Urinary bladder (tissue), 4 donors: ENCODE results near the gene EPN3. TPM values are rescaled to one million over a fixed set of nuclear protein-coding genes. Genes with fewer than 3 reads are reported as not detected.

Experiments
- DNase-seq: peaks from one replicate; pipeline ENCODE4 v3.0.0-alpha.2; 2015; ENCODE audit errors: extremely low spot score
- H3K27ac ChIP-seq: one replicate; pipeline ENCODE4 v1.5.1; 2013; ENCODE audit warnings: low read depth, mild to moderate bottlenecking, moderate library complexity
- H3K36me3 ChIP-seq: one replicate; pipeline ENCODE4 v1.6.1; 2013; ENCODE audit warnings: mild to moderate bottlenecking, moderate library complexity; ENCODE audit not compliant: insufficient read depth
- H3K4me1 ChIP-seq: one replicate; pipeline ENCODE4 v1.6.1; 2013; ENCODE audit warnings: mild to moderate bottlenecking, moderate library complexity; ENCODE audit not compliant: insufficient read depth
- H3K4me3 ChIP-seq: one replicate; pipeline ENCODE4 v1.5.1; 2013; ENCODE audit warnings: low read depth, low read length
- WGBS: extraction: QIAGEN DNeasy Blood & Tissue Kit; methylation state at CpG from one replicate; pipeline ENCODE4 v1.1.7; 2013; 5-methylcytosine and 5-hydroxymethylcytosine counted together
- polyA plus RNA-seq: library from polyadenylated mRNA; stranded (reverse); fragments of 200-250 nt; gene quantifications from one replicate; pipeline ENCODE4 v1.2.3, GENCODE V29; 2013
- total RNA-seq: library from RNA; depleted of rRNA; stranded (reverse); fragments of >200 nt; gene quantifications from one replicate; pipeline ENCODE4 v1.2.3, GENCODE V29; 2014
- donor health status: healthy with polysubstance abuse.
- donor health status: healthy.

Gene EPN3
- total and polyA plus RNA-seq, 2 donors: 4.4 to 5.6 TPM

GRCh38 chr17:50564916-50565315, 32.4 kb downstream of the EPN3 start:
- Histone ChIP-seq H3K36me3 (no peaks in the 10 kb centered on the region), H3K4me1 (no peaks in the 10 kb centered on the region), H3K4me3 (no peak overlapping the region), H3K27ac (no peak overlapping the region)
- no peak for DNase-seq
- 11% methylated on average over 19 of the region's 19 CpGs for WGBS

- no peaks in the 10 kb centered on the region for H3K4me1 ChIP-seq
- no peak overlapping the region for H3K27ac ChIP-seq
- DNase-seq: no peak
- no peaks in the 10 kb centered on the region for H3K36me3 ChIP-seq
- no peak overlapping the region for H3K4me3 ChIP-seq
- 39% methylated on average over 10 of the region's 10 CpGs for WGBS
Measured at GRCh38 chr17:50565402-50566350, 33.1 kb downstream of the EPN3 start.

GRCh38 chr17:50566886-50567285, 34.4 kb downstream of the EPN3 start:
- Histone ChIP-seq H3K36me3 (no peaks in the 10 kb centered on the region), H3K4me1 (no peaks in the 10 kb centered on the region), H3K27ac (no peak overlapping the region), H3K4me3 (no peak overlapping the region)
- WGBS: 43% methylated on average over 2 of the region's 2 CpGs
- no peak for DNase-seq

DNA sequence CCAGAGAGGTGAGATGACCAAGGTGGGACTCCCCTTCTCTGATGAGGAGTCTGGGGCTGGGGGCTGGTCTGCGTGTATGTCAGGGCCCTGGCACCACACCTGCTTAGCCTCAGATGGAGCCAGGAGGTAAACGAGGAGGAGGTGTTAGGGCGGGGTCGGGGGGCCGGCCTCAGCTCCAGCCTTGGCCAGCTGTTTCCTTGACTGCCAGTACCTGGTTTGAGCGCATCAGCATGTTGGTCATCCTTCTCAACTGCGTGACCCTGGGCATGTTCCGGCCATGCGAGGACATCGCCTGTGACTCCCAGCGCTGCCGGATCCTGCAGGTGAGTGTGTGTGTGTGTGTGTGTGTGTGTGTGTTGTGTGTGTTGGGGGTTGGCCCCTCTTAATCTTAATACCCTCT, 36.1 kb downstream of the EPN3 start:
- Histone ChIP-seq H3K4me3 (no peak overlapping the region), H3K4me1 (no peaks in the 10 kb centered on the region), H3K36me3 (no peaks in the 10 kb centered on the region), H3K27ac (no peak overlapping the region)
- no peak for DNase-seq
- 89% methylated on average over 12 of the region's 12 CpGs for WGBS

GRCh38 chr17:50569592-50569991, 37.1 kb downstream of the EPN3 start:
- Histone ChIP-seq H3K36me3 (no peaks in the 10 kb centered on the region), H3K4me1 (no peaks in the 10 kb centered on the region), H3K27ac (no peak overlapping the region), H3K4me3 (no peak overlapping the region)
- DNase-seq: no peak
- WGBS: 97% methylated on average over 7 of the region's 7 CpGs

DNA sequence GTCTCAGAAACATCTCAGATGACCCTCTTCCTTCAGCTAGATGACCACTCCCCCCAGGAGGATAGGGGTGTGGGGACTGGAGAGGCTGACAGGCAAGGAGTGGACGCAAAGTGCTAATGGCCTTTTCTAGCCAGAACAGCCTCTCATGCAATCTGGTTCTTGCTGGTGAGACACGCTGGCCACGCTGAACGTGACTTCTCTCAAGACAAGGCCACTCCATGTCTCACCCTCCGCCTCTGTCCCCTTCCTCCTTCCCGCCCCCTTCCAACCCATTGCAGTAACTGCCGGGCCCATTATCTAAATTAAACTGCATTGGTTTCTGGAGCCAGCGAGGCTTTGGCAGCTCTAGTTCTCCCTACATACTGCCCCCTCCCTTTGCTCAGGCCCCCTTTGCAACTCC, 37.5 kb downstream of the EPN3 start:
- 93% methylated on average over 8 of the region's 8 CpGs for WGBS

GRCh38 chr17:50570528-50570927, 38.0 kb downstream of the EPN3 start:
- 87% methylated on average over 7 of the region's 7 CpGs for WGBS
- DNase-seq: no peak
- Histone ChIP-seq H3K4me1 (no peaks in the 10 kb centered on the region), H3K36me3 (no peaks in the 10 kb centered on the region), H3K4me3 (no peak overlapping the region), H3K27ac (no peak overlapping the region)

More for the DNA sequence above, 37.5 kb downstream of the EPN3 start:
- no peak for DNase-seq
- no peaks in the 10 kb centered on the region for H3K4me1 ChIP-seq
- H3K36me3 ChIP-seq: no peaks in the 10 kb centered on the region
- no peak overlapping the region for H3K27ac ChIP-seq
- H3K4me3 ChIP-seq: no peak overlapping the region

DNA sequence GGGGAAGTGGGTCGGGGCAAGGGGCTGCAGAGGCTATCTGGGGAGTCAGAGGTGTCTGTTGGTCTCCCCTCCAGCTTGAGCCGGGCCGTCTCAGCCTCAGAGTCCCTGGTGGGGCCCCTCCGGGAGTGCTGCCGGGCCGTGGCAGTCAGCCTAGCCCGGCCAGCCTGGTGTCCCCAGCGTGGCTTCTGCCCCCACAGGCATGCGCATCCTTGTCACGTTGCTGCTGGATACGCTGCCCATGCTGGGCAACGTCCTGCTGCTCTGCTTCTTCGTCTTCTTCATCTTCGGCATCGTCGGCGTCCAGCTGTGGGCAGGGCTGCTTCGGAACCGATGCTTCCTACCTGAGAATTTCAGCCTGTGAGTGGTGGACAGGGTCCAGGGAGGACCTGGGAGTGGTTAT, 39.1 kb downstream of the EPN3 start:
- no peak for DNase-seq
- 89% methylated on average over 19 of the region's 19 CpGs for WGBS
- no peak overlapping the region for H3K27ac ChIP-seq
- no peaks in the 10 kb centered on the region for H3K36me3 ChIP-seq
- no peaks in the 10 kb centered on the region for H3K4me1 ChIP-seq
- H3K4me3 ChIP-seq: no peak overlapping the region

DNA sequence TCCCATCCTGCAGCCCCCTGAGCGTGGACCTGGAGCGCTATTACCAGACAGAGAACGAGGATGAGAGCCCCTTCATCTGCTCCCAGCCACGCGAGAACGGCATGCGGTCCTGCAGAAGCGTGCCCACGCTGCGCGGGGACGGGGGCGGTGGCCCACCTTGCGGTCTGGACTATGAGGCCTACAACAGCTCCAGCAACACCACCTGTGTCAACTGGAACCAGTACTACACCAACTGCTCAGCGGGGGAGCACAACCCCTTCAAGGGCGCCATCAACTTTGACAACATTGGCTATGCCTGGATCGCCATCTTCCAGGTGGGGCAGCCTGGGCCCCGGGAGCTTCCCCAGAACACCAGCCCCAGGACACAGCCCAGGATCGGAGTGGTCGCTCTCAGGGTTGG, 40.0 kb downstream of the EPN3 start:
- no peak for DNase-seq
- no peak overlapping the region for H3K27ac ChIP-seq
- H3K36me3 ChIP-seq: no peaks in the 10 kb centered on the region
- WGBS: 97% methylated on average over 20 of the region's 20 CpGs
- no peaks in the 10 kb centered on the region for H3K4me1 ChIP-seq
- no peak overlapping the region for H3K4me3 ChIP-seq

- H3K36me3 ChIP-seq: no peaks in the 10 kb centered on the region
- no peak overlapping the region for H3K27ac ChIP-seq
- DNase-seq: no peak
- H3K4me3 ChIP-seq: no peak overlapping the region
- WGBS: 91% methylated on average over 12 of the region's 12 CpGs
- H3K4me1 ChIP-seq: no peaks in the 10 kb centered on the region
Measured at GRCh38 chr17:50573866-50574611, 41.5 kb downstream of the EPN3 start.

DNA sequence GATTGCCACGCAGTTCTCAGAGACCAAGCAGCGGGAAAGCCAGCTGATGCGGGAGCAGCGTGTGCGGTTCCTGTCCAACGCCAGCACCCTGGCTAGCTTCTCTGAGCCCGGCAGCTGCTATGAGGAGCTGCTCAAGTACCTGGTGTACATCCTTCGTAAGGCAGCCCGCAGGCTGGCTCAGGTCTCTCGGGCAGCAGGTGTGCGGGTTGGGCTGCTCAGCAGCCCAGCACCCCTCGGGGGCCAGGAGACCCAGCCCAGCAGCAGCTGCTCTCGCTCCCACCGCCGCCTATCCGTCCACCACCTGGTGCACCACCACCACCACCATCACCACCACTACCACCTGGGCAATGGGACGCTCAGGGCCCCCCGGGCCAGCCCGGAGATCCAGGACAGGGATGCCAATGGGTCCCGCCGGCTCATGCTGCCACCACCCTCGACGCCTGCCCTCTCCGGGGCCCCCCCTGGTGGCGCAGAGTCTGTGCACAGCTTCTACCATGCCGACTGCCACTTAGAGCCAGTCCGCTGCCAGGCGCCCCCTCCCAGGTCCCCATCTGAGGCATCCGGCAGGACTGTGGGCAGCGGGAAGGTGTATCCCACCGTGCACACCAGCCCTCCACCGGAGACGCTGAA, 43.2 kb downstream of the EPN3 start:
- DNase-seq: no peak
- Histone ChIP-seq H3K27ac (no peak overlapping the region), H3K36me3 (no peaks in the 10 kb centered on the region), H3K4me3 (no peak overlapping the region), H3K4me1 (no peaks in the 10 kb centered on the region)
- 92% methylated on average over 33 of the region's 33 CpGs for WGBS

GRCh38 chr17:50576864-50577263, 44.3 kb downstream of the EPN3 start:
- Histone ChIP-seq H3K4me1 (no peaks in the 10 kb centered on the region), H3K27ac (no peak overlapping the region), H3K36me3 (no peaks in the 10 kb centered on the region), H3K4me3 (no peak overlapping the region)
- no peak for DNase-seq
- WGBS: 85% methylated on average over 13 of the region's 13 CpGs

DNA sequence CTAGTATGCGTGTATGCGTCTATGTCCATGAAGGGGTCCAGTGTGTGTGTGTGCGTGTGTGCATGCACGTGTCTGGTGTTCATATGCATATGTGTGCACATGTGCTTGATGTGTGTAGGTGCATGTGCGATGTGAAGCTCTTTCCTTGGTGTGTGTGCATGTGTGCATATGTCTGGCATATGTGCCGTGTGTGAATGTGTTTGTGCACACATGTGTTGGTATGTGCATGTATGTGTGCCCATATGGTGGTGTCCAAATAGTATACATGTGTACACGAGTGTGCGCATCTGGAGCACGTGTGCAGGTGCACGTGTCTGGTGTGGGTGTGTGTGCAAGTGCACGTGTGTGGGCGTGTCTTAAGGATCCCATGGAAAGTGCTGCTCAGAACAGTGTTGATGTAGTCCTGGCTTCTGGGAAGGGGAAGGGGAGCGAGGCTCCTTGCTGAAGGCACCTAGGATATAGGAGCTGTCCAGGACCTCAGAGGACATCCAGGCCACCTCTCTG, 45.0 kb downstream of the EPN3 start:
- no peak overlapping the region for H3K4me3 ChIP-seq
- no peaks in the 10 kb centered on the region for H3K36me3 ChIP-seq
- 94% methylated on average over 13 of the region's 13 CpGs for WGBS
- no peaks in the 10 kb centered on the region for H3K4me1 ChIP-seq
- DNase-seq: no peak
- H3K27ac ChIP-seq: no peak overlapping the region
